ENCODE results near the gene PPP2R3B. TPM values are rescaled to one million over a fixed set of nuclear protein-coding genes. Genes with fewer than 3 reads are reported as not detected.
"Not testable (repeated sequence)": the region's sequence is repeated elsewhere in the genome, so short reads cannot be mapped to it uniquely, and the experiment has no call there.

PPP2R3B gene
- total RNA-seq, 2 experiments from 2014 or later: 12.1 to 14.0 TPM

GRCh38 chrX:329291-329910 is 57.3 kb downstream of the PPP2R3B start:
- H3K27me3 Mint-ChIP-seq: no peaks in the 10 kb centered on the region

DNA sequence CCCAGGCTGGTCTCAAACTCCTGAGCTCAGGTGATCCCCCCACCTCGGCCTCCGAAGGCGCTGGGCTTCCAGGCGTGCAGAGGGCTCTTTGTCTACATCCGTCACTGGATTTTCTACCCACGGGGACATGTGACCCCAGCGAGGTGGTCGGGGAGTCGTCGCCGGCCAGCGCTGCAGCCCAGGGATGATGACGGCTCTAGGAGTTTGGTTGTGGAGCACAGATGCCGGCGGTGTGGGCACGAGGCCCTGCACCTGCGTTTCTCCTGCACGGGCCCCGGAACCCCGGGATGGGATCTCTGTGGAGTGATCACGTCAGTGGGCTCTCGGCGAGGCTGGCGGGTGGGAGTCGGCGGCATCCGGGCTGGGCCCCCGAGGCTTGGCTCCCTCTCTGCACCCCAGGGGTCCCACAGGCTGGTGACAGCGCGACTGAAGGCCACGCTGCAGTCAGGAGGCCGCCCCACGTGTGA is 59.0 kb downstream of the PPP2R3B start:
- H3K4me1 Mint-ChIP-seq (ENCODE audit: low read depth): peaks cover 21% of the 10 kb centered on the region

More at GRCh38 chrX:329291-329910, 57.3 kb downstream of the PPP2R3B start:
- TF ChIP-seq, protein P1, sequence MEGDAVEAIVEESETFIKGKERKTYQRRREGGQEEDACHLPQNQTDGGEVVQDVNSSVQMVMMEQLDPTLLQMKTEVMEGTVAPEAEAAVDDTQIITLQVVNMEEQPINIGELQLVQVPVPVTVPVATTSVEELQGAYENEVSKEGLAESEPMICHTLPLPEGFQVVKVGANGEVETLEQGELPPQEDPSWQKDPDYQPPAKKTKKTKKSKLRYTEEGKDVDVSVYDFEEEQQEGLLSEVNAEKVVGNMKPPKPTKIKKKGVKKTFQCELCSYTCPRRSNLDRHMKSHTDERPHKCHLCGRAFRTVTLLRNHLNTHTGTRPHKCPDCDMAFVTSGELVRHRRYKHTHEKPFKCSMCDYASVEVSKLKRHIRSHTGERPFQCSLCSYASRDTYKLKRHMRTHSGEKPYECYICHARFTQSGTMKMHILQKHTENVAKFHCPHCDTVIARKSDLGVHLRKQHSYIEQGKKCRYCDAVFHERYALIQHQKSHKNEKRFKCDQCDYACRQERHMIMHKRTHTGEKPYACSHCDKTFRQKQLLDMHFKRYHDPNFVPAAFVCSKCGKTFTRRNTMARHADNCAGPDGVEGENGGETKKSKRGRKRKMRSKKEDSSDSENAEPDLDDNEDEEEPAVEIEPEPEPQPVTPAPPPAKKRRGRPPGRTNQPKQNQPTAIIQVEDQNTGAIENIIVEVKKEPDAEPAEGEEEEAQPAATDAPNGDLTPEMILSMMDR (IDR thresholded peaks at IDR 0.05): no peak
- no peak overlapping the region for H3K4me3 Mint-ChIP-seq
- POLR2A ChIA-PET: no interaction called here
- ATAC-seq (ENCODE audit: poor library complexity) (no peak), DNase-seq (peak in 1 of 14 experiments; percentile 29)
- no peaks in the 10 kb centered on the region for H3K9me3 Mint-ChIP-seq
- Histone ChIP-seq H3K4me1 (ENCODE audit: insufficient read depth, low read length) (peaks cover 21% of the 10 kb centered on the region), H3K27me3 (ENCODE audit: control insufficient read depth in 1 of 2, insufficient read depth in 2 of 2, low read length in 2 of 2) (peaks cover 10 to 22% of the 10 kb centered on the region in 2 experiments), H3K4me3 (ENCODE audit: low read length) (no peak overlapping the region), H3K9me3 (ENCODE audit: control insufficient read depth in 1 of 2, insufficient read depth in 1 of 2, low read length in 2 of 2) (peaks cover 0 to 19% of the 10 kb centered on the region in 2 experiments), H3K27ac (ENCODE audit: low read depth in 1 of 2, low read length in 2 of 2) (no peak overlapping the region), H3K36me3 (ENCODE audit: insufficient read depth, low read length) (no peaks in the 10 kb centered on the region)
- H3K27ac Mint-ChIP-seq: no peak overlapping the region
- CTCF ChIA-PET: no interaction called here
- H3K36me3 Mint-ChIP-seq (ENCODE audit: low read depth): no peaks in the 10 kb centered on the region
- intact Hi-C loops (cut with DNase I, micrococcal nuclease): loop anchor here in 1 of 2 experiments (10.0 kb wide), 1 partner anchor 825 kb away; no protein-coding TSS in a partner anchor
- peaks cover 6% of the 10 kb centered on the region for H3K4me1 Mint-ChIP-seq (ENCODE audit: low read depth)

GRCh38 chrX:324664-325063 is 62.0 kb downstream of the PPP2R3B start:
- H3K4me1 ChIP-seq (ENCODE audit: insufficient read depth, low read length): peaks cover 37% of the 10 kb centered on the region
- H3K9me3 Mint-ChIP-seq; H3K27me3 Mint-ChIP-seq; H3K27ac ChIP-seq (ENCODE audit: low read depth in 1 of 2, low read length in 2 of 2); H3K9me3 ChIP-seq (ENCODE audit: control insufficient read depth in 1 of 2, insufficient read depth in 1 of 2, low read length in 2 of 2); ATAC-seq (ENCODE audit: poor library complexity); H3K27me3 ChIP-seq (ENCODE audit: control insufficient read depth in 1 of 2, insufficient read depth in 2 of 2, low read length in 2 of 2); CTCF ChIA-PET; H3K4me3 ChIP-seq (ENCODE audit: low read length); H3K36me3 ChIP-seq (ENCODE audit: insufficient read depth, low read length); H3K36me3 Mint-ChIP-seq (ENCODE audit: low read depth); POLR2A ChIA-PET; H3K27ac Mint-ChIP-seq: not testable (repeated sequence)
- peak overlapping the region; percentile 51 for H3K4me3 Mint-ChIP-seq
- peak in 4 of 14 experiments; percentile 22 to 60 (median 48) for DNase-seq
- peaks cover 36% of the 10 kb centered on the region for H3K4me1 Mint-ChIP-seq (ENCODE audit: low read depth)
- intact Hi-C loops (cut with DNase I, micrococcal nuclease): loop anchor here (5.0 to 10.0 kb wide), 2 partner anchors 63 to 830 kb away; partner anchors contain the start of gene PPP2R3B (in 1 of the 2)

More for the DNA sequence above, 59.0 kb downstream of the PPP2R3B start:
- ChIA-PET POLR2A (no interaction called here), CTCF (no interaction called here)
- H3K27me3 ChIP-seq (ENCODE audit: control insufficient read depth in 1 of 2, insufficient read depth in 2 of 2, low read length in 2 of 2): peaks cover 10 to 22% of the 10 kb centered on the region in 2 experiments
- peaks cover 4% of the 10 kb centered on the region for H3K27me3 Mint-ChIP-seq
- DNase-seq (peak in 2 of 14 experiments; percentile 0 to 25), ATAC-seq (ENCODE audit: poor library complexity) (no peak)
- no peak overlapping the region for H3K27ac Mint-ChIP-seq
- H3K4me3 ChIP-seq (ENCODE audit: low read length): no peak overlapping the region
- TF ChIP-seq, protein P1 (IDR thresholded peaks at IDR 0.05): no peak
- no peak overlapping the region for H3K27ac ChIP-seq (ENCODE audit: low read depth in 1 of 2, low read length in 2 of 2)
- peaks cover 0 to 19% of the 10 kb centered on the region in 2 experiments for H3K9me3 ChIP-seq (ENCODE audit: control insufficient read depth in 1 of 2, insufficient read depth in 1 of 2, low read length in 2 of 2)
- H3K4me3 Mint-ChIP-seq: no peak overlapping the region
- H3K4me1 ChIP-seq (ENCODE audit: insufficient read depth, low read length): peaks cover 37% of the 10 kb centered on the region
- intact Hi-C loops (cut with DNase I, micrococcal nuclease): loop anchor here in 1 of 2 experiments (10.0 kb wide), 1 partner anchor 827 kb away; no protein-coding TSS in a partner anchor
- no peaks in the 10 kb centered on the region for H3K36me3 ChIP-seq (ENCODE audit: insufficient read depth, low read length)
- H3K9me3 Mint-ChIP-seq: no peaks in the 10 kb centered on the region
- peaks cover 6% of the 10 kb centered on the region for H3K36me3 Mint-ChIP-seq (ENCODE audit: low read depth)
